ENCODE data around the gene SFI1.
"Not testable (repeated sequence)": the region's sequence is repeated elsewhere in the genome, so short reads cannot be mapped to it uniquely, and the experiment has no call there.

Gene SFI1

GRCh38 chr22:31556627-31557203 is 60.4 kb downstream of the SFI1 start:
- no peak for TF ChIP-seq ZNF274 (IDR thresholded peaks at IDR 0.05; ENCODE audit: low read depth, low read length)

GRCh38 chr22:31558546-31558945 is 62.2 kb downstream of the SFI1 start:
- H3K4me3 ChIP-seq (ENCODE audit: low read length), result not testable (repeated sequence)

More at GRCh38 chr22:31556627-31557203, 60.4 kb downstream of the SFI1 start:
- no peak overlapping the region for H3K4me3 ChIP-seq (ENCODE audit: low read length)

GRCh38 chr22:31561238-31561887 is 65.0 kb downstream of the SFI1 start:
- no peak for TF ChIP-seq ZNF274 (IDR thresholded peaks at IDR 0.05; ENCODE audit: low read depth, low read length)
- no peak overlapping the region for H3K4me3 ChIP-seq (ENCODE audit: low read length)

- TF ChIP-seq ZNF274 (IDR thresholded peaks at IDR 0.05; ENCODE audit: low read depth, low read length), result no peak
- no peak overlapping the region for H3K4me3 ChIP-seq (ENCODE audit: low read length)
Observed at GRCh38 chr22:31561970-31562369, 65.6 kb downstream of the SFI1 start.

- no peak for TF ChIP-seq ZNF274 (IDR thresholded peaks at IDR 0.05; ENCODE audit: low read depth, low read length)
Observed at GRCh38 chr22:31566484-31566883, 70.1 kb downstream of the SFI1 start.

GRCh38 chr22:31567196-31567595 is 70.9 kb downstream of the SFI1 start:
- H3K4me3 ChIP-seq (ENCODE audit: low read length), result no peak overlapping the region

More at GRCh38 chr22:31566484-31566883, 70.1 kb downstream of the SFI1 start:
- no peak overlapping the region for H3K4me3 ChIP-seq (ENCODE audit: low read length)

GRCh38 chr22:31567702-31568101 is 71.4 kb downstream of the SFI1 start:
- no peak overlapping the region for H3K4me3 ChIP-seq (ENCODE audit: low read length)
- TF ChIP-seq ZNF274 (IDR thresholded peaks at IDR 0.05; ENCODE audit: low read depth, low read length), result no peak

More at GRCh38 chr22:31567196-31567595, 70.9 kb downstream of the SFI1 start:
- TF ChIP-seq ZNF274 (IDR thresholded peaks at IDR 0.05; ENCODE audit: low read depth, low read length), result no peak

GRCh38 chr22:31569126-31569525 is 72.8 kb downstream of the SFI1 start:
- H3K4me3 ChIP-seq (ENCODE audit: low read length), result no peak overlapping the region
- TF ChIP-seq ZNF274 (IDR thresholded peaks at IDR 0.05; ENCODE audit: low read depth, low read length), result no peak

- TF ChIP-seq ZNF274 (IDR thresholded peaks at IDR 0.05; ENCODE audit: low read depth, low read length), result no peak
- H3K4me3 ChIP-seq (ENCODE audit: low read length), result no peak overlapping the region
Observed at GRCh38 chr22:31572939-31573338, 76.6 kb downstream of the SFI1 start.

GRCh38 chr22:31574055-31574670 is 77.8 kb downstream of the SFI1 start:
- no peak overlapping the region for H3K4me3 ChIP-seq (ENCODE audit: low read length)
- TF ChIP-seq ZNF274 (IDR thresholded peaks at IDR 0.05; ENCODE audit: low read depth, low read length), result no peak

- no peak for TF ChIP-seq ZNF274 (IDR thresholded peaks at IDR 0.05; ENCODE audit: low read depth, low read length)
- H3K4me3 ChIP-seq (ENCODE audit: low read length), result no peak overlapping the region
Observed at GRCh38 chr22:31575190-31575589, 78.9 kb downstream of the SFI1 start.

GRCh38 chr22:31577711-31578110 is 81.4 kb downstream of the SFI1 start:
- no peak for TF ChIP-seq ZNF274 (IDR thresholded peaks at IDR 0.05; ENCODE audit: low read depth, low read length)
- no peak overlapping the region for H3K4me3 ChIP-seq (ENCODE audit: low read length)

- no peak for TF ChIP-seq ZNF274 (IDR thresholded peaks at IDR 0.05; ENCODE audit: low read depth, low read length)
- no peak overlapping the region for H3K4me3 ChIP-seq (ENCODE audit: low read length)
Observed at GRCh38 chr22:31578171-31578570, 81.8 kb downstream of the SFI1 start.

- TF ChIP-seq ZNF274 (IDR thresholded peaks at IDR 0.05; ENCODE audit: low read depth, low read length), result no peak
- H3K4me3 ChIP-seq (ENCODE audit: low read length), result no peak overlapping the region
Observed at GRCh38 chr22:31579835-31580242, 83.5 kb downstream of the SFI1 start.

GRCh38 chr22:31583861-31584485 is 87.6 kb downstream of the SFI1 start:
- H3K4me3 ChIP-seq (ENCODE audit: low read length), result no peak overlapping the region
- TF ChIP-seq ZNF274 (IDR thresholded peaks at IDR 0.05; ENCODE audit: low read depth, low read length), result no peak
